PC-9 (cell line): ENCODE data around the gene HID1. TPM values are rescaled to one million over a fixed set of nuclear protein-coding genes. Genes with fewer than 3 reads are reported as not detected.

ENCODE experiments used
- BruUV-seq: library from RNA; stranded (reverse); fragments of 400-500 nt; replicated peaks from 2 replicates; lab custom pipeline; 2021; lab: Mats Ljungman, UMichigan
- CTCF ChIA-PET: fragments of 300-600 bp; sonication (Branson Sonifier 250); formaldehyde crosslinking; loops from one replicate; lab custom pipeline; 2022; ENCODE audit warnings: antibody characterized with exemption; lab: Charles Lee
- POLR2A ChIA-PET: fragments of 300-600 bp; sonication (Branson Sonifier 250); formaldehyde crosslinking; loops from one replicate; lab custom pipeline; 2022; ENCODE audit warnings: antibody characterized with exemption; ENCODE audit not compliant: unreplicated experiment; lab: Charles Lee
- DNase-seq, 2 experiments: peaks; one replicate each; pipeline versions ENCODE4 v3.0.0 to v3.0.0-alpha.2; 2015 to 2022; ENCODE audit warnings: mixed read lengths in 1 of 2
- H2AFZ ChIP-seq: fragments of 200-600 bp; sonication (generic); 2 replicates; pipeline ENCODE4 v1.8.1; 2017; ENCODE audit warnings: antibody characterized with exemption
- H3F3A ChIP-seq: fragments of 200-600 bp; sonication (generic); 2 replicates; pipeline ENCODE4 v1.8.1; 2017; ENCODE audit warnings: antibody characterized with exemption, mild to moderate bottlenecking, low read depth; ENCODE audit not compliant: insufficient read depth
- H3K27ac ChIP-seq: fragments of 200-600 bp; sonication (generic); 2 replicates; pipeline ENCODE4 v1.6.1; 2016; ENCODE audit warnings: mixed run types
- H3K27me3 ChIP-seq: fragments of 200-600 bp; sonication (generic); 2 replicates; pipeline ENCODE4 v1.6.1; 2016; ENCODE audit warnings: low read depth, mixed run types; ENCODE audit not compliant: insufficient read depth
- H3K36me3 ChIP-seq: fragments of 200-600 bp; sonication (generic); 2 replicates; pipeline ENCODE4 v1.6.1; 2016; ENCODE audit warnings: low read depth, mixed run types
- H3K4me1 ChIP-seq: fragments of 200-600 bp; sonication (generic); replicated peaks from 2 replicates; pipeline ENCODE4 v1.6.1; 2016; ENCODE audit warnings: mixed run types; ENCODE audit not compliant: insufficient read depth
- H3K4me2 ChIP-seq: fragments of 200-600 bp; sonication (generic); 2 replicates; pipeline ENCODE4 v1.6.1; 2017; ENCODE audit warnings: mixed run types
- H3K4me3 ChIP-seq: fragments of 200-600 bp; sonication (generic); 2 replicates; pipeline ENCODE4 v1.6.1; 2016; ENCODE audit warnings: mixed run types
- H3K79me2 ChIP-seq: fragments of 200-600 bp; sonication (generic); 2 replicates; pipeline ENCODE4 v1.6.1; 2017; ENCODE audit warnings: low read depth, mixed run types
- H3K9me2 ChIP-seq: fragments of 200-600 bp; sonication (generic); 2 replicates; pipeline ENCODE4 v1.8.1; 2017; ENCODE audit warnings: mild to moderate bottlenecking; ENCODE audit not compliant: insufficient read depth
- H3K9me3 ChIP-seq: fragments of 200-600 bp; sonication (generic); 2 replicates; pipeline ENCODE4 v1.8.1; 2016; ENCODE audit warnings: low read depth; ENCODE audit not compliant: insufficient read depth
- H4K20me1 ChIP-seq: fragments of 200-600 bp; sonication (generic); 2 replicates; pipeline ENCODE4 v1.8.1; 2017; ENCODE audit not compliant: insufficient read depth
- CTCF ChIP-seq: fragments of 200-600 bp; sonication (generic); conservative IDR thresholded peaks from 2 replicates; pipeline ENCODE4 v1.6.1; 2017; ENCODE audit warnings: mixed run types, antibody characterized with exemption, mild to moderate bottlenecking, moderate library complexity
- EZH2 ChIP-seq: fragments of 200-600 bp; sonication (generic); IDR thresholded peaks from 2 replicates; pipeline ENCODE4 v1.8.0; 2017; ENCODE audit warnings: antibody characterized with exemption, low read depth
- intact Hi-C: fragments of 100-400 bp; cut with micrococcal nuclease; formaldehyde crosslinking; loops from one replicate; pipeline ENCODE4 v1.10.0; 2022; ENCODE audit not compliant: unreplicated experiment
- total RNA-seq: library from RNA; stranded (reverse); gene quantifications from 2 replicates; pipeline ENCODE4 v1.2.3, GENCODE V29; 2021

The HID1 gene
- total RNA-seq, 1 experiment from 2014 or later = 32.1 TPM

- H3K4me3 ChIP-seq = no peak overlapping the region
- intact Hi-C loops = no loop called here
- no peaks in the 10 kb centered on the region for H3K9me3 ChIP-seq
- H3K9me2 ChIP-seq = no peaks in the 10 kb centered on the region
- H3K4me2 ChIP-seq = no peak overlapping the region
- H3K27me3 ChIP-seq = no peaks in the 10 kb centered on the region
- no peaks in the 10 kb centered on the region for H4K20me1 ChIP-seq
- no peak overlapping the region for H3K27ac ChIP-seq
- no peaks in the 10 kb centered on the region; the same call in 1 of the 2 replicates for H3K4me1 ChIP-seq
- POLR2A ChIA-PET = no interaction called here
- no peak for TF ChIP-seq EZH2
- TF ChIP-seq CTCF = no peak
- peaks cover 9% of the 10 kb centered on the region; the same call in 1 of the 2 replicates for H3F3A ChIP-seq
- H3K36me3 ChIP-seq = no peaks in the 10 kb centered on the region
- DNase-seq = no peak
- H3K79me2 ChIP-seq = no peaks in the 10 kb centered on the region
- BruUV-seq = no TSS peak
- CTCF ChIA-PET = no interaction called here
- no peak overlapping the region for H2AFZ ChIP-seq
These were observed 27.0 kb upstream of the HID1 start for GRCh38 chr17:74999523-74999922.

DNA sequence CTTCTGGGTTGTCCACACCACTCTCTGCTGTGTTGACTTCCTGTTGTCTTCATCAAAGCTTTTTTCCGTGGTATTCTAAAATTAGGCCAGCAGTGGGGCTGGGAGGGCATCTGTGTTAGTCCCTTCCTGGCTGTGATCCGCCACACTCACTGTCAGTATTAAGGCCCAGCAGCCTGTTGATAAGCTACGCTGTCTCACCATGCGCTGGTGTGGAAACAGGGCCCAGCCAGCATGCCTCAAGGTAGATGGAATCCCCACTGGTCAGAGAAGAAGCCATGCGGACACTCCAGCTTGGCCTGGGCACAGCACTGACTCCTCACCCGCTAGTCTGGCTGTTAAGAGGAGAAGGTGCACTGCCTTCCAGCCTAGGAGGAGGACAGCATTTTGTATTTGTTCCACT lies 26.2 kb upstream of the HID1 start:
- Histone ChIP-seq H3K27me3 (no peaks in the 10 kb centered on the region), H3K9me3 (no peaks in the 10 kb centered on the region), H4K20me1 (no peaks in the 10 kb centered on the region), H3F3A (peaks cover 17% of the 10 kb centered on the region; the same call in 1 of the 2 replicates), H3K4me2 (no peak overlapping the region), H3K36me3 (no peaks in the 10 kb centered on the region), H3K79me2 (no peaks in the 10 kb centered on the region), H3K4me3 (no peak overlapping the region), H2AFZ (no peak overlapping the region), H3K4me1 (peaks cover 3% of the 10 kb centered on the region), H3K27ac (no peak overlapping the region), H3K9me2 (no peaks in the 10 kb centered on the region)
- ChIA-PET CTCF (no interaction called here), POLR2A (no interaction called here)
- TF ChIP-seq EZH2 = no peak
- no peak for TF ChIP-seq CTCF
- BruUV-seq = no TSS peak
- DNase-seq = no peak
- intact Hi-C loops = no loop called here

GRCh38 chr17:74995847-74996246 lies 23.3 kb upstream of the HID1 start:
- H3K4me3 ChIP-seq = no peak overlapping the region
- H3K27ac ChIP-seq = no peak overlapping the region
- BruUV-seq = no TSS peak
- CTCF ChIA-PET = no interaction called here
- H2AFZ ChIP-seq = no peak overlapping the region
- no peaks in the 10 kb centered on the region for H3K79me2 ChIP-seq
- H3F3A ChIP-seq = peaks cover 33% of the 10 kb centered on the region; the same call in 1 of the 2 replicates
- peaks cover 32% of the 10 kb centered on the region for H3K4me1 ChIP-seq
- intact Hi-C loops = no loop called here
- no peaks in the 10 kb centered on the region for H3K36me3 ChIP-seq
- H3K9me3 ChIP-seq = no peaks in the 10 kb centered on the region
- H3K9me2 ChIP-seq = no peaks in the 10 kb centered on the region
- no peaks in the 10 kb centered on the region for H3K27me3 ChIP-seq
- POLR2A ChIA-PET = no interaction called here
- H3K4me2 ChIP-seq = no peak overlapping the region
- no peak for TF ChIP-seq EZH2
- TF ChIP-seq CTCF = no peak
- DNase-seq = no peak
- H4K20me1 ChIP-seq = no peaks in the 10 kb centered on the region
